T-helper 17 cell (primary cell): ENCODE results near the gene SENP5. TPM values are rescaled to one million over a fixed set of nuclear protein-coding genes. Genes with fewer than 3 reads are reported as not detected.

ENCODE experiments used
- ATAC-seq: fragments of 150-1000 bp; cut with Tn5 transposase; 2 replicates; pipeline ENCODE4 v1.10.0; 2021; ENCODE audit warnings: mild to moderate bottlenecking, moderate library complexity
- DNase-seq, 3 donors: peaks; one replicate each; pipeline versions ENCODE4 v3.0.0 to v3.0.0-alpha.2; 2020 to 2021
- H3K9me3 ChIP-seq: one replicate; pipeline ENCODE4 v1.7.0; 2013; ENCODE audit warnings: low read length, mild to moderate bottlenecking; ENCODE audit not compliant: control insufficient read depth, poor library complexity, severe bottlenecking
- H3K27ac Mint-ChIP-seq: one replicate; pipeline ENCODE4 v1.8.0; 2022; ENCODE audit warnings: mild to moderate bottlenecking, moderate library complexity, mixed read lengths
- H3K27me3 Mint-ChIP-seq: one replicate; pipeline ENCODE4 v1.8.0; 2022; ENCODE audit warnings: mixed read lengths
- H3K36me3 Mint-ChIP-seq: one replicate; pipeline ENCODE4 v1.8.0; 2022; ENCODE audit warnings: low read depth, mixed read lengths
- H3K4me1 Mint-ChIP-seq: one replicate; pipeline ENCODE4 v1.8.0; 2022; ENCODE audit warnings: mild to moderate bottlenecking, mixed read lengths
- H3K4me3 Mint-ChIP-seq: one replicate; pipeline ENCODE4 v1.8.0; 2022; ENCODE audit warnings: mild to moderate bottlenecking, moderate library complexity, mixed read lengths
- total RNA-seq, 4 donors: library from RNA in 2 of 4; stranded (reverse) in 2 of 4; gene quantifications; one replicate each; pipeline ENCODE4 v1.2.3 and lab custom pipeline; 2022 to 2026

SENP5 gene
- total RNA-seq, 2 donors from 2014 or later: 59.3 to 65.5 TPM

DNA sequence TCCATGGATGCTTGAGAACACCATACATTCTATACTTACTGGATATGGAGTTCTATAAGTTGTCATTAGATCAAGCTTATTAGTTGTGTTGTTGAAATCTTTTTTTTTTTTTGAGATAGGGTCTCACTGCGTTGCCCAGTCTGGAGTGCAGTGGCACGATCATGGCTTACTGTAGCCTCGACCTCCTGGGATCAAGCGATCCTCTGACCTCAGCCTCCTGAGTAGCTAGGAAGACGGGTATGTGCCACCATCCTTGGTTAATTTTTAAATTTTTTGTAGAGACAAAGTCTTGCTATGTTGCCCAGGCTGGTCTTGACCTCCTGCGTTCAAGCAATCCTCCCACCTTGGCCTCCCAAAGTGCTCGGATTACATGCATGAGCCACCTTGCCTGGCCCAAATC lies 87.1 kb downstream of the SENP5 start:
- Mint-ChIP-seq H3K4me3 (no peak overlapping the region), H3K27me3 (peaks cover 5% of the 10 kb centered on the region), H3K27ac (no peak overlapping the region), H3K36me3 (peaks cover 4% of the 10 kb centered on the region), H3K4me1 (peaks cover 4% of the 10 kb centered on the region)
- DNase-seq (no peak), ATAC-seq (no peak)
- H3K9me3 ChIP-seq: no peaks in the 10 kb centered on the region

DNA sequence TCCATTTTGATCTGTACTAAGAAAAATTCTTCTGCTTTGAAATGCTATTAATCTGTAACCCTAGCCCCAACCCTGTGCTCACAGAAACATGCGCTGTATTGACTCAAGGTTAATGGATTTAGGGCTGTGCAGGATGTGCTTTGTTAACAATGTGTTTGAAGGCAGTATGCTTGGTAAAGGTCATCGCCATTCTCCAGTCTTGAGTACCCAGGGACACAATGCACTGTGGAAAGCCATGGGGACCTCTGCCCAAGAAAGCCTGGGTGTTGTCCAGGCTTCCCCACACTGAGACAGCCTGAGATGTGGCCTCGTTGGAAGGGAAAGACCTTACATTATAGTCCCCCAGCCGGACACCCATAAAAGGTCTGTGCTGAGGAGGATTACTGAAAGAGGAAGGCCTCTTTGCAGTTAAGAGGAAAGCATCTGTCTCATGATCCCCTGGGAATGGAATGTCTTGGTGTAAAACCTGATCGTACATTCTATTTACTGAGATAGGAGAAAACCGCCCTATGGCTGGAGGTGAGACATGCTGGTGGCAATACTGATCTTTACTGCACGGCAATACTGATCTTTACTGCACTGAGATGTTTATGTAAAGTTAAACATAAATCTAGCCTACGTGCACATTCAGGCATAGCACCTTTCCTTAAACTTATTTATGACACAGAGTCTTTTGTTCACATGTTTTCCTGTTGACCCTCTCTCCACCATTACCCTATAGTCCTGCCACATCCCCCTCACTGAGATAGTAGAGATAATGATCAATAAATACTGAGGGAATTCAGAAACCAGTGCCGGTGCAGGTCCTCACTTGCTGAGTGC lies 94.6 kb downstream of the SENP5 start:
- no peak overlapping the region for H3K27ac Mint-ChIP-seq
- ATAC-seq (no peak), DNase-seq (no peak)
- H3K9me3 ChIP-seq: no peaks in the 10 kb centered on the region
- peaks cover 4% of the 10 kb centered on the region for H3K36me3 Mint-ChIP-seq
- peaks cover 5% of the 10 kb centered on the region for H3K27me3 Mint-ChIP-seq
- no peak overlapping the region for H3K4me3 Mint-ChIP-seq
- H3K4me1 Mint-ChIP-seq: peaks cover 4% of the 10 kb centered on the region

DNA sequence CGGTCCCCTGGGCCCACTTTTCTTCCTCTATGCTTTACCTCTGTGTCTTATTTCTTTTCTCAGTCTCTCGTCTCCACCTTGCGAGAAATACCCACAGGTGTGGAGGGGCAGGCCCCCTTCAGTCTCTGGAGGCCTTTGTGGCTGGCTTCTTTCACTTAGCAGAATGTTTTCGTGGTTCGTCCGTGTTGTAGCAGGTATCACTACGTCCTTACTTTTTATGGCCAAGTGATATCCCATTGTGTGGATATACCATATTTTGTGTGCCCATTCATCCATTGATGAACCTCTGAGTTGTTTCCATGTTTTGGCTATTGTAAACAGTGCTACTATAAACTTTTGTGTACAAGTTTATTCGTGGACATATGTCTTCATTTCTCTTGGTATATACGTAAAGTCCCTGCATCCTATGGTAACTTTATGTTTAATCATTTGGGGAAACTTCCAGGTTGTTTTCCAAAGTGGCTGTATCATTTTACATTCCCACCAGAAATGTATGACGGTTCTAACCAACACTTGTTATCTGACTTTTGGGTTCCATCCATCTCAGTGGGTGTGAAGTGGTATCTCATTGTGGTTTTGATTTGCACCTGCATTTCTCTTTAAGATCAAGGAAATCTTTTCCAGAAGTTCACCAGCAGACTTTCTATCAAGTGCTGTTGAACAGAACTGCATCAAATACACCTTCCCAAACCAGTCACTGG lies 95.4 kb downstream of the SENP5 start:
- H3K9me3 ChIP-seq: no peaks in the 10 kb centered on the region
- peaks cover 5% of the 10 kb centered on the region for H3K27me3 Mint-ChIP-seq
- H3K4me1 Mint-ChIP-seq: peaks cover 7% of the 10 kb centered on the region
- peaks cover 4% of the 10 kb centered on the region for H3K36me3 Mint-ChIP-seq
- no peak for DNase-seq
- ATAC-seq: no peak
- H3K4me3 Mint-ChIP-seq: no peak overlapping the region
- no peak overlapping the region for H3K27ac Mint-ChIP-seq

- no peaks in the 10 kb centered on the region for H3K9me3 ChIP-seq
- H3K27ac Mint-ChIP-seq: no peak overlapping the region
- peaks cover 5% of the 10 kb centered on the region for H3K27me3 Mint-ChIP-seq
- H3K4me3 Mint-ChIP-seq: no peak overlapping the region
- H3K4me1 Mint-ChIP-seq: peaks cover 9% of the 10 kb centered on the region
- no peak for DNase-seq
- no peak for ATAC-seq
- peaks cover 4% of the 10 kb centered on the region for H3K36me3 Mint-ChIP-seq
These were observed 95.9 kb downstream of the SENP5 start for GRCh38 chr3:196963631-196963953.

- Mint-ChIP-seq H3K27ac (peak overlapping the region; percentile 16), H3K36me3 (no peaks in the 10 kb centered on the region), H3K27me3 (no peaks in the 10 kb centered on the region), H3K4me3 (no peak overlapping the region), H3K4me1 (peaks cover 6% of the 10 kb centered on the region)
- ATAC-seq (no peak), DNase-seq (no peak)
- no peaks in the 10 kb centered on the region for H3K9me3 ChIP-seq
These were observed 97.5 kb downstream of the SENP5 start for GRCh38 chr3:196965112-196965803.

- no peak for ATAC-seq
- Mint-ChIP-seq H3K27ac (no peak overlapping the region), H3K4me1 (peaks cover 6% of the 10 kb centered on the region), H3K27me3 (no peaks in the 10 kb centered on the region), H3K4me3 (no peak overlapping the region), H3K36me3 (no peaks in the 10 kb centered on the region)
- DNase-seq: no peak
- H3K9me3 ChIP-seq: no peaks in the 10 kb centered on the region
These were observed 98.1 kb downstream of the SENP5 start for GRCh38 chr3:196965804-196966173.

DNA sequence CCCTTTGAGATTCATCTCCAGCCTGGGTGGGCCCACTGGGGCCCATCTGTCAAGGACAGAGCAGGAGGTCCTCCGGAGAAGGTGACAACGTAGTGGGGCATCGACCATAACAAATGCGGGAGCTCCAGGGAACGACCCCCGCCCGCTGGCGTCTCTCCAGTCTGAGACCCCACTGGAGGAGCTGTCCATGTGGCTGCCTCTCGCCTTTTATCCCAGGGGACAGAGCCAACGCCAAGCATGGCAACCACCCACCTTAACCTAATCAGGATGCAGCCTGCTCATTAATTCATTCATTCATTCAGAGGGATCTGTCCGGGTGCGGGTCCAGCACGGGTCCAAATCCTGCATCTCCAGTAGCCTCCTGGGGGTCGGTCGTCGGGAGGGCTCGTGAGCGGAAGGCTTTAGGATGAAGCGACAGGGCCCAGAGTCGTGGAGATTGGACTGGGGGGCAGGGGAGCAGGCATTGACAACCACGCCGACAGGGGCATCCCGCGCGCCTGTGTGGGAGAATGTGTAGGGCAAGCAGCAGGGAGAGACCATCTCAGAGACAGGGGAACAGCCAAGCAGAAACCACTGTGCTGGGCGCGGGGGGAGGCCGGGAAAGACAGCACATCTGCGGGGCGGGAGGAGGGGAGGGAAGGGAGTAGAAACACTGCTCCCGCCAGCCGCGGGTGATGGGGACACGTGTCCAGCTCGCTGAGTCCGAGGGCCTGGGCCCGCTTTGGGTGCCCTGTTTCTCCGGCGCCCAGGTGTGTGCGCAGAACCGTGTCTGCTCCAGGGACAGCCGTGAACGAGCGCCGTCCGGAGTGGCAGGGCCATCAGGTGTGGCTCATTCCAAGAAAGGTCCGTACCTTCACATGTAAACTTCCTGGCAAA lies 99.0 kb downstream of the SENP5 start:
- Mint-ChIP-seq H3K4me1 (peaks cover 6% of the 10 kb centered on the region), H3K36me3 (no peaks in the 10 kb centered on the region), H3K4me3 (peak overlapping the region; percentile 36), H3K27ac (no peak overlapping the region), H3K27me3 (no peaks in the 10 kb centered on the region)
- no peak for ATAC-seq
- DNase-seq: no peak
- H3K9me3 ChIP-seq: no peaks in the 10 kb centered on the region

DNA sequence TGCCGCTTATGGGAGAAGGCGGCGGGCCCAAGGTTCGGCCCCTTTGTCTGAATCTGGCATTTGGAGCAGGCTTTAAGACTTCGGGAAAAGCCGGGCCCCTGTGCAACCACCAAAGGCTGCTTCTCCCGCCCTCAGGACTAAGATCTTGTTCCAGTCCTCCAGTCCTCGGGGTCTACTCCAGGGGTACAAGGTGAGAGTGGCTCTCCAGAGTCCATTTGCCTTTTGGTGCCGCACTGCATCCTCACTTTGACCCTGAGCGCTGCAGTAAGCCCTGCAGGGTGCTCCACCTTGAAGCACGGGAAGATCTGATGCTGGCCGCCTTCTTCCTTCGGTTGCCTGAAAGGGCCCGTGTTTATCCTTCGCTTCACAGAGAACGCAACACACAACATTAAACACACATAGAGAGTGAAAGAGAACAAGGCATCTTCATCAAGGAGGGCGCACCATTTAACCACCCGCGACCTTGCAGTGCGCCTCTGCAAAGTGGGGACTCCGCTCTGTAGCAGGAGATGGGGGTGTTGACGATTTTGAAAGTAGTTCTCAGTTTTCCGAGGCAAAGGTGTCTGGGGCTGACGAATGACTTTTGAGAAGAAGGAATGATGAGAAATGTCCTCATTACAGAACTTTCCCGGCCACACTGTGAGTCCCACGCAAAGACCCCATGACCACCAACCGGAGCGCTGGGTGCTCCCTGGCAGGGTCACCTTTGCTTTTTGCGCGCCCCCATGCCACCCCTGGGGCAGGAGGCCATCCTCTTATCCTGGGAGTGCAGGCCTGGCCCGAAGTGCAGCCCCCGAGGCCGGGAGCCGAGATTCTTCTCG lies 99.9 kb downstream of the SENP5 start:
- Mint-ChIP-seq H3K27ac (no peak overlapping the region), H3K36me3 (no peaks in the 10 kb centered on the region), H3K27me3 (no peaks in the 10 kb centered on the region), H3K4me3 (peak overlapping the region; percentile 75), H3K4me1 (peaks cover 6% of the 10 kb centered on the region)
- DNase-seq (no peak), ATAC-seq (no peak)
- H3K9me3 ChIP-seq: no peaks in the 10 kb centered on the region

DNA sequence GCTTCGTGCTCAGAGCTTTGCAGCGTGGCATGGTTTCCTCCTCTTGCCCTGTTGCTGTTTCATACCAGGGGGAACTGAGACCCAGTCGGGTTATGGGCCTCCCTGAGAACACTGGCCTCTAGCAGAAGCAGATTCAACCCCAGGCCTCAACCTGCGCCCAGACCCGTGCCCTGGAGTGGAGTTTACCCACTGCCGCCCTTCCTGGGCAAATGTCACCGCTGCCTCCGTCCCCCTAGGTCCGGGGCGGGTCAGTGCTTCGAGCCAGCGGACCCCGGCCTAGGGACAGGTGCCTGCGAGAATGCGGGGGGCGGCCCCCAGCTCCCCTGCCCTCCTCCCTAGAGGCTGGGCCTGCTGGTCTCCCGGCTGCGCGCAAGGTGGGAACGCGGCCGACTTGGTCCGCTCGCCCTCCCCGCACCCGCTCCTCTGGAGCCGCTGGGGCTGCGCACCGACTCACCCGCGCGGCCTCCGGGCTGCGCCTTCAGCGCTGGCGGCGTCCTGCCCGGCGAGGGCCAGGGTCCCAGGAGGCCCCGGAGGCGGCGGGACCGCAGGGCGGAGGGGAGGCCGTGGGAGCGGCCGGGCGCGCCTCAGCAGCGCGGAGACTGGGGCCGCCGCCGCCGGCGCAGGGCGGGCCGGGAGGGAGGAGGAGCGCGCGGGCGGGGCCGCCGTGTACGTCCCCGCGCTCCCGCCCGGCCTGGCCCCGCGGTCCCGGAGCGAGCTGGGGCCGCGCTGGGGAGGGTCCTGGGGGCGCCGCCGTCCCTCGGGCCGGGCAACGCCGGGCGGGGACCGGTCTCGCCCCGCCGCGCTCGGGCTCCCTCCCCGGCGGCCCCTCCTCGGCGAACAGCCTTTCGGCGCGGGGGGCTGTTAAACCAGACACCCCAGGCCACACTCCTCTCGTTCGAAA lies 100.8 kb downstream of the SENP5 start, which contains the start of gene PIGZ:
Gene PIGZ, minus strand, starts transcription at position 601 of the 901 bp plus-strand sequence. CDS start 16,802 bp downstream, outside the sequence.
- H3K9me3 ChIP-seq: no peaks in the 10 kb centered on the region
- Mint-ChIP-seq H3K27me3 (no peaks in the 10 kb centered on the region), H3K4me1 (peaks cover 4% of the 10 kb centered on the region), H3K4me3 (peak within 1 kb of the TSS; percentile 90), H3K27ac (no peak within 1 kb of the TSS), H3K36me3 (no peaks in the 10 kb centered on the region)
- DNase-seq (peak; percentile 17 to 36 (median 21)), ATAC-seq (peak; percentile 78)

DNA sequence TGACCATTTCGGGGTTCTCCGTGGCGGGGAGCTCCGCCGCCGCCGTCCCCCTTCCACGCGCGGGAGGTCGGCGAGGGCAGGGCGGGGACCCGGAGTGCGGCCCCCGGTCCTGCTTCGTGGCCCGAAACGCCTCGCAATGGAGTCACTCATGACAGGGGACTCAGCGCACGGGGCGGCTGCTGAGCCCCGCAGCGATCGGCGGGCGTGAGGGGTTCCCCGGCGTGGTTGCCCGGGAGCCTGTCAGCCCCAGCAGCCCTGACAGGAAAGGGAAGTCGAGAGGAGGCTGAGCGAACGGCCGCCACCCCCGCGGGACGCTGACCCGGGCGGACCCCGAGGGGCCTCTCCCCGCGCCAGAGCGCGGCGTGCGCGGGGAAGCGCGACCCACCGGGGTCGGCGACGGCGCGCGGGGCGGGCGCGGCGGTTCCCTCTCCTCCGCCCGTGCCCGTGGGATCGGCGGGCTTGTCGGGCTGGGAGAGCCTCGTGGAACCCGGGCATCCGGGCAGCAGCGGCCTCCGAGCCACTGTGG lies 101.5 kb downstream of the SENP5 start:
- Mint-ChIP-seq H3K36me3 (no peaks in the 10 kb centered on the region), H3K27ac (no peak overlapping the region), H3K4me3 (peak overlapping the region; percentile 90), H3K4me1 (peaks cover 4% of the 10 kb centered on the region), H3K27me3 (no peaks in the 10 kb centered on the region)
- peak in 2 of 3 donors; percentile 25 to 30 for DNase-seq
- ATAC-seq: peak; percentile 59
- no peaks in the 10 kb centered on the region for H3K9me3 ChIP-seq
